ENCODE measurements around the gene IFITM1. TPM values are rescaled to one million over a fixed set of nuclear protein-coding genes. Genes with fewer than 3 reads are reported as not detected.
"Not testable (repeated sequence)": the region's sequence is repeated elsewhere in the genome, so short reads cannot be mapped to it uniquely, and the experiment has no call there.

IFITM1 gene
- polyA plus RNA-seq, 3 donors = 32.2 to 44.9 (median 33.7) TPM

GRCh38 chr11:340539-341512, 27.0 kb downstream of the IFITM1 start:
- DNase-seq = no peak

- DNase-seq = no peak
Observed at GRCh38 chr11:342328-342727, 28.5 kb downstream of the IFITM1 start.

GRCh38 chr11:344836-345578, 31.2 kb downstream of the IFITM1 start:
- no peak for DNase-seq

- DNase-seq = no peak
Observed at GRCh38 chr11:346529-346928, 32.7 kb downstream of the IFITM1 start.

- DNase-seq = not testable (repeated sequence)
Observed at GRCh38 chr11:349270-349954, 35.6 kb downstream of the IFITM1 start.

GRCh38 chr11:350033-350722, 36.3 kb downstream of the IFITM1 start:
- DNase-seq = not testable (repeated sequence)

- no peak for DNase-seq
Observed at GRCh38 chr11:350723-351255, 36.9 kb downstream of the IFITM1 start.

- no peak for DNase-seq
Observed at GRCh38 chr11:351411-351810, 37.6 kb downstream of the IFITM1 start.

- DNase-seq = no peak
Observed at GRCh38 chr11:352456-353031, 38.7 kb downstream of the IFITM1 start.

- DNase-seq = peak; percentile 76
Observed at GRCh38 chr11:353179-353873, 39.5 kb downstream of the IFITM1 start.

GRCh38 chr11:355581-356458, 42.0 kb downstream of the IFITM1 start:
- DNase-seq = peak; percentile 92

- no peak for DNase-seq
Observed at GRCh38 chr11:356610-357009, 42.8 kb downstream of the IFITM1 start.

- no peak for DNase-seq
Observed at GRCh38 chr11:357582-357981, 43.7 kb downstream of the IFITM1 start.

GRCh38 chr11:358129-358800, 44.4 kb downstream of the IFITM1 start:
- DNase-seq = no peak

- DNase-seq = no peak
Observed at GRCh38 chr11:359181-359714, 45.4 kb downstream of the IFITM1 start.

GRCh38 chr11:360326-361280, 46.8 kb downstream of the IFITM1 start:
- DNase-seq = no peak
